AG09319 (cell line): ENCODE results near the gene BUD31.

Experiments used
- DNase-seq: peaks from one replicate; pipeline ENCODE4 v3.0.0-alpha.2; 2010; ENCODE audit warnings: low read depth; ENCODE audit errors: extremely low read depth
- TF ChIP-seq, protein P1 (sequence below): IDR thresholded peaks from 2 replicates; pipeline ENCODE4 v1.5.1; 2011; ENCODE audit warnings: low read depth, mild to moderate bottlenecking, inconsistent platforms, low read length, moderate library complexity

Gene BUD31

DNA sequence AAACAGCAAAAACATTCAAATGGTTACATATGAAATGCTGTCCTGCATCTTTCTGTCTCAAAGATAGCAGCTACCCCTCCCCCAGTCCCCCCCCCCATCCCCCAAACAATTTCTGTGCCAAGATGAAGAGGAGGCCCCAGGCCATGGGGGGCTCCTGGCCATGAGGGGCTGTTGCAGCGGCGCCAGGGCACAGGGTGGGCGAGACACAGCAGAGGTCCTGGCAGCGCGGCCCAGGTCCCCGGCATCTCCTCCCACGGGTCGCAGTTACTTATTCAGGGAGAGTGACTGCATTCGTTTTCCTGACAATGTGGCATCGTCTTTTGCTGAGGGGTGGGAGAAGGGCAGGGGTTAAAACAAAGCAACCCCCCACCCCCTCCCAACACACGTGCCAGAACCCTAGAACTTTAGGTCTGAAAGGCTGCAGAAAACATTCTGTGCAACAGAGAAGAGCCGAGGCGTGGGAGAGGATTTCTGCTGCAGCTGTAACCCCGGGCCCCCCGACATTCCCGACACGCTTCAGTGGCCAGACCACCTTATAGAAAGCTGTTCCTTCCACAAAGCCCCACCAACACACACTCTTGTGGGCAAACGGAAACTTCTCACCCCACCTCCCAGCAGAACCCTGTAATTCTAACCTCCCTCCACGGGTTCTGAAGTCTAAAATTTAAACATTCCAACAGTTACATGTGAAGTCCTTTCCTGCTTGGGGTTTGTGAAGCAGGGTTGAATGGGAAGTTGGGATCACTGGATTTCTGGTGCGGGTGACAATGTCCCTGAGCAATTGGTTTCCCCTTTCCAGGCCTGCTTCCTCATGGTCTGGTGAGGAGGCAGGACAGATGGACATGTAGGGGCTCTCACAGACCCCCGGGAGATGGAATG, 12.1 kb upstream of the BUD31 start:
- TF ChIP-seq, protein P1, sequence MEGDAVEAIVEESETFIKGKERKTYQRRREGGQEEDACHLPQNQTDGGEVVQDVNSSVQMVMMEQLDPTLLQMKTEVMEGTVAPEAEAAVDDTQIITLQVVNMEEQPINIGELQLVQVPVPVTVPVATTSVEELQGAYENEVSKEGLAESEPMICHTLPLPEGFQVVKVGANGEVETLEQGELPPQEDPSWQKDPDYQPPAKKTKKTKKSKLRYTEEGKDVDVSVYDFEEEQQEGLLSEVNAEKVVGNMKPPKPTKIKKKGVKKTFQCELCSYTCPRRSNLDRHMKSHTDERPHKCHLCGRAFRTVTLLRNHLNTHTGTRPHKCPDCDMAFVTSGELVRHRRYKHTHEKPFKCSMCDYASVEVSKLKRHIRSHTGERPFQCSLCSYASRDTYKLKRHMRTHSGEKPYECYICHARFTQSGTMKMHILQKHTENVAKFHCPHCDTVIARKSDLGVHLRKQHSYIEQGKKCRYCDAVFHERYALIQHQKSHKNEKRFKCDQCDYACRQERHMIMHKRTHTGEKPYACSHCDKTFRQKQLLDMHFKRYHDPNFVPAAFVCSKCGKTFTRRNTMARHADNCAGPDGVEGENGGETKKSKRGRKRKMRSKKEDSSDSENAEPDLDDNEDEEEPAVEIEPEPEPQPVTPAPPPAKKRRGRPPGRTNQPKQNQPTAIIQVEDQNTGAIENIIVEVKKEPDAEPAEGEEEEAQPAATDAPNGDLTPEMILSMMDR: no peak
- DNase-seq: no peak

DNA sequence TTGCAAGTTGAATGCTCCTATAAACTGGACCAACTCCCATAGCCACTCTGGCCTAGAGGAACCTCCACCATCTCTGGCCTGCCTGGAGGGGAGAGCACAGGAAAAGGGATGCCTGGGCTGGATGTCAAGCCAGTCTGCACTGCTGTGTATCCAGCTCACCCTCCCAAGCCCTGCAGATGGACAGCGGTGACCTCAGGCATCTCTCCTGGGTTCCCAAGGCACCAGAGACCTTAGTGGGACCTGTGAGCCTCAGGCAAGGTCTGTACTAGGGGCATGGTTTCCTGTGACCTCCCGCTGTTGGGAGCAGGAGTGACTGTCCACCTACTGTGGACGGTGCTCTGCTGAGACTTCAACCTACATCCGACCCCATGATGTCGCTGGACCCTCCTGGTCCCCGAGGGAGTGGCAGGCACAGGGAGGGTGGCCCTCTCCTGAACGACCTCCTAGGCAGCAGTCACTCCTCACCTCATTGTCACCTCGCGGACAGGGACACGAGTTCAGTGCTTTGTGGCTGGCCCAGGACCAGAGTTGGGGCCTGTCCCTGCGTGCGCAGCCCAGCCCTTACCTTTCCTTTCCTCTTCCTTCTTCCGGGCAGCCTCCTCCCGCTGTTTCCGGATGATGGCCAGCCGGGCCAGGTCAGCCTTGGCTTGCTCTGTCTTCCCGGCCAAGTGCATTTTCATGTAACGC, 11.3 kb upstream of the BUD31 start:
- DNase-seq: no peak

DNA sequence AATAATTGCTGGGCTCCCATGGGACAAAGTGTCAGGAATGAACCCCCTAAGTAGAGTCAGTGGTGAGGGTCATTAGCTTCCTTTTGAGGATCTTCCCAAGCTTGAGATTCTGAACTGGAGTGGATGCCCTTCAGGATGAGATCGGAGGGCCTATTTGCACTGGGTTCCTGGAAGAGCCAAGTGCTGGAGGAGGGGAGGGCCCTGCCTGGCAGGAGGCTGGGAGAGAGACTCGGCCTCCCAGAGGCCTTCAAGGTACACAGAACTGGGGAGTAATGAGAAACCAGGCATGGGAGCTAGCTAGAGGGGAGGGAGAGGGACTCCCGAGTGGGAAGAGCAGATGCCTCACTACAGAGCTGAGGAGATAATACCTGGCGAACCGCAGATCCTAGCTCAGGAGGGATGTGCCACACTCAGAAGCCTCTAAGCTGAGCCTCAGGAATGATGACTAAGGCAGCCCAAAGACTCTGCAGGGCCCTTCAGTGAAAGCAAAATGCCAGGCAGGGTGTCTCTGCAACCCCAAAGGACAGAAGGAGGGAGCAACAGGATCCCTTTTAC, 9.8 kb upstream of the BUD31 start:
- TF ChIP-seq, protein P1: no peak
- DNase-seq: no peak

More for the DNA sequence above, 11.3 kb upstream of the BUD31 start:
- TF ChIP-seq, protein P1: no peak

DNA sequence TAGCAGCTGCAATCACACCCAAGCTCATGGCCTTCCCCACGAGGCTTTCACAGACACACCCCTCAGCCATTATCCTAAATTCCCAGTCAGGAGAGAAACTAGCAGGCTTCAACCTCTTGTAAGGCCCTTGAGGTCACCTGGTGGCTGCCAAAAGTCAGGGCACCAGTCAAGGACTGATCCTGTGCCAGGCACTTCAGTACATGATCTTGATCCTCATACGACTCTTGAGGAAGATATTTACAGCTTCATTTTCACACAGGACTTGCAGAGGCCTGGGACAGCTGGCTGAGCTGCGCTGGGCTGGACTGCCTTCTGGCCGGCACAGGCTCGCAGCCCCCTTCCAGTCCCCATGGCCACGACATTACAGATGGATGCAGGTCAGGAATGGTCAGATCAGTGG, 9.2 kb upstream of the BUD31 start:
- TF ChIP-seq, protein P1: no peak
- no peak for DNase-seq

DNA sequence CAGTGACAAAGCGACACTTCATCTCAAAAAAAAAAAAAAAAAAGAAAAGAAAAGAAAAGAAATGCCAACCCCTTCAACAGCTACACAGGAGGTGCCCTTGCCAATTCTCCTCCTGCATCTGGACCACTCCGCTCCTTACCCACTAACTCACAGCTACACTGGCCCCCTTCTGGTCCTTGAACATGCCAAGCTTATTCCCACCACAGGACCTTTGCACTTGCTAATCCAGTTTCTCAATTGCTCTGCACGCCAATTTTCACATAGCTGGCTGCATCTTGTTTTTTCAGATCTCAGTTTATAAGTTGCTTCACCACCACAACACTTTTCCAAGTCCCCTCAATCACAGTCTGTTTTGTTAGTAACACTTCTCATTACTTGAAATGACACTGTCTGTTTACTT, 5.9 kb upstream of the BUD31 start:
- TF ChIP-seq, protein P1: no peak
- DNase-seq: no peak

DNA sequence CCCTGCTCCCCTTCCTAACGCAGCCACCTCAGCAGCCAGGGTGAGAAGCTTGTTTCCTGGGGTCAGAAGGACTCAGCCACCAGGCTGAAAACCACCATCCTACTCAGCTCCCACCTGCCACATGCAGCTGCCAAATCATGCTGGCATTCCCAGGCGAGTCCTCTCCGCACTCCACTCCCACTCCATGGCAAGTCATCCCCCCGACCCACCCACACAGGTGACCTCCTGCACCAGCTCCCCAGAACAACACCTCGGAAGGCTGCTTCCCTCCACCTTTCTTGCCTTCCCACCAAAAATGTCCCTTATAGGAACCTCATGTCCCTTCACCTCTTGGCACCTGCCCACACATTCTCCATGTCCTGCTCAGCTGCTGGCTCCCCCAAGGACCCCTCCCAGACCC, 5.0 kb upstream of the BUD31 start:
- DNase-seq: no peak

More for the DNA sequence above, 5.0 kb upstream of the BUD31 start:
- TF ChIP-seq, protein P1: no peak
